HL-60 (cell line): ENCODE results near the gene SLC27A2.

Experiments used
- DNase-seq, 2 experiments: peaks; one replicate each; pipeline ENCODE4 v3.0.0-alpha.2; 2010 to 2020; ENCODE audit warnings: low read depth in 1 of 2, low spot score in 1 of 2
- H3K27ac ChIP-seq: fragments of 250-450 bp; sonication (Bioruptor Pico); replicated peaks from 2 replicates; pipeline ENCODE4 v1.5.1; 2020; ENCODE audit warnings: mild to moderate bottlenecking, moderate library complexity
- H3K27me3 ChIP-seq: fragments of 250-450 bp; sonication (Bioruptor Pico); 2 replicates; pipeline ENCODE4 v1.5.1; 2021; ENCODE audit warnings: mild to moderate bottlenecking, moderate library complexity; ENCODE audit not compliant: insufficient read depth, poor library complexity, severe bottlenecking
- H3K4me3 ChIP-seq: replicated peaks from 2 replicates; pipeline ENCODE4 v1.5.1; 2011; ENCODE audit warnings: mild to moderate bottlenecking, control low read depth, low read length; ENCODE audit not compliant: insufficient read depth
- GABPA ChIP-seq: IDR thresholded peaks from 2 replicates; pipeline ENCODE4 v1.6.1; 2012; ENCODE audit warnings: low read depth
- POLR2AphosphoS5 ChIP-seq: IDR thresholded peaks from 2 replicates; pipeline ENCODE4 v1.6.1; 2012; ENCODE audit warnings: low read depth
- SPI1 ChIP-seq: IDR thresholded peaks from 2 replicates; pipeline ENCODE4 v1.6.1; 2012; ENCODE audit warnings: low read depth, mild to moderate bottlenecking, borderline replicate concordance
- TF ChIP-seq, protein P1 (sequence below): IDR thresholded peaks from 2 replicates; pipeline ENCODE4 v1.6.1; 2012; ENCODE audit warnings: low read depth; ENCODE audit not compliant: insufficient replicate concordance
- TF ChIP-seq, protein P2 (sequence below): IDR thresholded peaks from one replicate; pipeline ENCODE4 v1.5.1; 2011; ENCODE audit warnings: low read length, control low read depth, inconsistent platforms; ENCODE audit not compliant: insufficient read depth

The SLC27A2 gene

DNA sequence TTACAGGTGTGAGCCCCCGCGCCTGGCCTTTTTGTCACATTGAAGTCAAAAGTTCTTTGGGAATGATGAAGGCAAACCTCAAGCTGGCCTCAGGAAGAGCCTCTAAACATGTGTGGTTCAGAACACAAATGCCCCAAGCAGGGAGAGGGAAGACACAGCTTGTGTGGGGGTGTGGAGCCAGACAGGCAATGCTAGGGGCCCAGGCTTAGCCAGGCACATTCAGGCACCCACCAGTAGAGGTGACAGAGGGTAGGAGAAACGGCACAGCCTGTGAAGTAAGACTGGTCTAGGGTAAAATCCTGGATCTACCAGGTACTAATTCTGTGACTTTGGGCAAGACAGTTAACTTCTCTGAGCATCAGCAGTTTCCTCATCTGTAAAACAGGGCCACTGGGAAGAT, 80.0 kb downstream of the SLC27A2 start:
- no peaks in the 10 kb centered on the region for H3K27me3 ChIP-seq
- no peak overlapping the region for H3K4me3 ChIP-seq
- no peak for TF ChIP-seq POLR2AphosphoS5
- TF ChIP-seq, protein P1, sequence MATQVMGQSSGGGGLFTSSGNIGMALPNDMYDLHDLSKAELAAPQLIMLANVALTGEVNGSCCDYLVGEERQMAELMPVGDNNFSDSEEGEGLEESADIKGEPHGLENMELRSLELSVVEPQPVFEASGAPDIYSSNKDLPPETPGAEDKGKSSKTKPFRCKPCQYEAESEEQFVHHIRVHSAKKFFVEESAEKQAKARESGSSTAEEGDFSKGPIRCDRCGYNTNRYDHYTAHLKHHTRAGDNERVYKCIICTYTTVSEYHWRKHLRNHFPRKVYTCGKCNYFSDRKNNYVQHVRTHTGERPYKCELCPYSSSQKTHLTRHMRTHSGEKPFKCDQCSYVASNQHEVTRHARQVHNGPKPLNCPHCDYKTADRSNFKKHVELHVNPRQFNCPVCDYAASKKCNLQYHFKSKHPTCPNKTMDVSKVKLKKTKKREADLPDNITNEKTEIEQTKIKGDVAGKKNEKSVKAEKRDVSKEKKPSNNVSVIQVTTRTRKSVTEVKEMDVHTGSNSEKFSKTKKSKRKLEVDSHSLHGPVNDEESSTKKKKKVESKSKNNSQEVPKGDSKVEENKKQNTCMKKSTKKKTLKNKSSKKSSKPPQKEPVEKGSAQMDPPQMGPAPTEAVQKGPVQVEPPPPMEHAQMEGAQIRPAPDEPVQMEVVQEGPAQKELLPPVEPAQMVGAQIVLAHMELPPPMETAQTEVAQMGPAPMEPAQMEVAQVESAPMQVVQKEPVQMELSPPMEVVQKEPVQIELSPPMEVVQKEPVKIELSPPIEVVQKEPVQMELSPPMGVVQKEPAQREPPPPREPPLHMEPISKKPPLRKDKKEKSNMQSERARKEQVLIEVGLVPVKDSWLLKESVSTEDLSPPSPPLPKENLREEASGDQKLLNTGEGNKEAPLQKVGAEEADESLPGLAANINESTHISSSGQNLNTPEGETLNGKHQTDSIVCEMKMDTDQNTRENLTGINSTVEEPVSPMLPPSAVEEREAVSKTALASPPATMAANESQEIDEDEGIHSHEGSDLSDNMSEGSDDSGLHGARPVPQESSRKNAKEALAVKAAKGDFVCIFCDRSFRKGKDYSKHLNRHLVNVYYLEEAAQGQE, result no peak
- TF ChIP-seq SPI1, result no peak
- no peak for TF ChIP-seq GABPA
- TF ChIP-seq, protein P2, sequence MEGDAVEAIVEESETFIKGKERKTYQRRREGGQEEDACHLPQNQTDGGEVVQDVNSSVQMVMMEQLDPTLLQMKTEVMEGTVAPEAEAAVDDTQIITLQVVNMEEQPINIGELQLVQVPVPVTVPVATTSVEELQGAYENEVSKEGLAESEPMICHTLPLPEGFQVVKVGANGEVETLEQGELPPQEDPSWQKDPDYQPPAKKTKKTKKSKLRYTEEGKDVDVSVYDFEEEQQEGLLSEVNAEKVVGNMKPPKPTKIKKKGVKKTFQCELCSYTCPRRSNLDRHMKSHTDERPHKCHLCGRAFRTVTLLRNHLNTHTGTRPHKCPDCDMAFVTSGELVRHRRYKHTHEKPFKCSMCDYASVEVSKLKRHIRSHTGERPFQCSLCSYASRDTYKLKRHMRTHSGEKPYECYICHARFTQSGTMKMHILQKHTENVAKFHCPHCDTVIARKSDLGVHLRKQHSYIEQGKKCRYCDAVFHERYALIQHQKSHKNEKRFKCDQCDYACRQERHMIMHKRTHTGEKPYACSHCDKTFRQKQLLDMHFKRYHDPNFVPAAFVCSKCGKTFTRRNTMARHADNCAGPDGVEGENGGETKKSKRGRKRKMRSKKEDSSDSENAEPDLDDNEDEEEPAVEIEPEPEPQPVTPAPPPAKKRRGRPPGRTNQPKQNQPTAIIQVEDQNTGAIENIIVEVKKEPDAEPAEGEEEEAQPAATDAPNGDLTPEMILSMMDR, result no peak
- H3K27ac ChIP-seq, result peak overlapping the region; percentile 10; the same call in 1 of the 2 replicates
- DNase-seq, result no peak

DNA sequence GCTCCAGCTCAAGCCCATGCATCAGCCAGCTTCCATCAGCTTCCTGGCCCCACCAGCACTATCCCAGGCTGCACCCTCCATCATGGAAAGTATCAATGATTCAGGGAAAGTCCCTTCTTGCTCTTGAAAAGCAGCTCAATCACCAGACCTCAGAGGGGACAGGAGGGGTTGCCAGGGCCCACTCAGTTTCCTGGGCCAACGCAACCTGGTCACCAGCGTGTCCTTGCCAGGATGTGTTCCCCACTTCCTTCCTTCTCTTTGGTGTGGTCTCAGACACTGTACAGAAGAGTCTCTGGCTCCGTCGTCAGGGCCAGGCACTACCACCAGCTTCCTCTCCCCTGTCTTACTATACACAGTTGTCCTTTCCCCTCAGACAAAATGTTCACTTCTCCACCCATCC, 80.5 kb downstream of the SLC27A2 start:
- Histone ChIP-seq H3K4me3 (no peak overlapping the region), H3K27ac (peak overlapping the region; percentile 10; the same call in 1 of the 2 replicates), H3K27me3 (no peaks in the 10 kb centered on the region)
- DNase-seq, result peak in 1 of 2 experiments; percentile 38
- peak; percentile 54; the same call in 1 of the 2 replicates for TF ChIP-seq SPI1
- TF ChIP-seq, protein P1, result no peak

DNA sequence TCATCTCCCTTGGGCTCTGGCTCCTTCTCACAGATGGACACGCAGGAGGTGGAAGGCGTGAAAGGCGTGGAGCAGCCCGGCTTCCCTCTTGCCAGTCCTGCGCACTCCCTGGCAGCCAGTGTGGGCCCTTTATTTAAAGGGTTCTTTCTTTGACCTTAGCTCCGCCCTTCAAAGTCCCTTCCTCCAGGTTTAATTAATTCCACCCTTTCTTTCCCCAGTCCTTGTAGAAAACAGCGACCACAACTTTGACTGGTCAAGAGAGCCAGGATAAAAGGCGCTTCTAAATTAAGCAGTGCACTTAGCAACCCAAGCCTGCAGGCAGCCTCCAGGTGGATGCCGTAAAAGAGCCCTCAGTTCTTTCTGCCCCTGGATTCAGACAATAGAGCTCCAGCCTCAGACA, 83.6 kb downstream of the SLC27A2 start, which contains the start of gene HDC:
HDC (minus strand) TSS at position 107 of the 400 bp plus-strand sequence; CDS start at position 4, 103 bp downstream.
- Histone ChIP-seq H3K27ac (no peak within 1 kb of the TSS), H3K4me3 (no peak within 1 kb of the TSS), H3K27me3 (no peaks in the 10 kb centered on the region)
- TF ChIP-seq, protein P2, result no peak
- no peak for TF ChIP-seq SPI1
- TF ChIP-seq GABPA, result no peak
- TF ChIP-seq POLR2AphosphoS5, result no peak
- TF ChIP-seq, protein P1, result no peak
- DNase-seq, result no peak
